HG03520 (cell line): ENCODE measurements around the gene BARD1.
"Not testable (repeated sequence)": the region's sequence is repeated elsewhere in the genome, so short reads cannot be mapped to it uniquely, and the experiment has no call there.

Experiments used
- ATAC-seq: cut with Tn5 transposase; IDR thresholded peaks from one replicate; pipeline ENCODE4 v1.9.1; 2021; ENCODE audit warnings: mild to moderate bottlenecking, moderate library complexity; ENCODE audit not compliant: unreplicated experiment

BARD1 gene

DNA sequence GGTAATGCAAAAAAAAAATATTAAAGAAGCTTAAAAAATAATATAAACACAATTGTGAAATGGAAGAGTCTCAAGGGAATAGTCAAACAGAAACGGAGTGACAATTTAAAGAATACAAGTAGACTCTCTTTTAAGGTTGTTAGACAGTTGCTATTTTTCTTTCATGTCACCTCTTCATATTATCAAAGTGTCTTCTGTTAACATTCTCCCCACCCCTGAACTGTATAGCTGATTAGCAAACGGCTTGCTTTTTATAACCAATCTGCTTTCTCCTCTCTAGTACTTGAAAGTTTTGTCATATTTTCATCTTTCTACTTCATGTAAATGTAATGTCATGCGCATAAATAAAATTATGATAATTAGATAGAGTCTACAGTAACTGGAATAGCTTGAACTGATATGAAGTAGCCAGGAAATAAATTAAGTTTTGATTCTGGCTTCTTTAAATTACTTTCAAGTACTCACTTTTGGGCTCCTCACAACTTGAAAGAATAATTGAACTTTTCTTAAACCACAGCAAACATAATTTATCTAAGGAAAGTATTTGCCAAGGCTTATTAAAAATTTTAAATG lies 37.0 kb downstream of the BARD1 start:
- no peak for ATAC-seq

DNA sequence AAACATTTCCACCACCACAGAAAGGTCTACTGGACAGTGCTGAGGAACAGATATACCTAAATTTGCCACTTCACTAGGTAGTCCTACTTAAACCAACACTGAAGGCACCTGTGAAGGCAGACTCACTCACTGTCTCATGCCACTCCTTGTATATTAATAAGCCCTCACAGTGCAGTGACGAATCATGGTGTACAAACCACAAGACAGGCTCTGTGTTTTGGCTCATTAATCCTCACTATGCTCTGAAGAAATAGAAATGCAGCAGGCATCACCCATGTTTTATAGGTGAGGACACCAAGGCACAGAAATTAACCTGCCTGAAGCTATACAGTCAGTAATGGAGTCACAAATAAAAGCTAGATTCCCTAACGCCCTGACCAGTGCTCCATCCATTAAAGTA lies 44.3 kb downstream of the BARD1 start:
- ATAC-seq = no peak

DNA sequence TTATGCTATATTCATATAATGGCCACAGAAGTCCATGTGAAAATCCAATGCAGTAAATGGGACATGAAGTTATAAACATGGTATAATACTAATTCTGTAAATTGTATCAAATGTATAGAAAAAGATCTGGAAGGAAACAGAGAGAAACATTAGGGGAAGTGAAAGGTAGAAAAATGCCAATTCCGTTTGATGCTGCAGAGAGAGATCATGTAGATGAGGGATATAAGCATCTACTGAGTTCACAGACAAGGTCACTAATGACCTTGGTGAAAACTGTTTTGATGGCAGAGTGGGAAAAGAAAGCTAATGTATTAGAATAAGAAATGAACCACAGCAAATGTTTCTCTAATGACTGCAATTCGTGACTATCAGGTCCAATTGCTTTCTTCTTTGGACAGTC lies 56.0 kb downstream of the BARD1 start:
- ATAC-seq = no peak

GRCh38 chr2:214750529-214750928 lies 59.0 kb downstream of the BARD1 start:
- ATAC-seq = no peak

- ATAC-seq = peak; percentile 37
Measured at GRCh38 chr2:214747992-214748391, 61.5 kb downstream of the BARD1 start.

- ATAC-seq = no peak
Measured at GRCh38 chr2:214742119-214742518, 67.4 kb downstream of the BARD1 start.

DNA sequence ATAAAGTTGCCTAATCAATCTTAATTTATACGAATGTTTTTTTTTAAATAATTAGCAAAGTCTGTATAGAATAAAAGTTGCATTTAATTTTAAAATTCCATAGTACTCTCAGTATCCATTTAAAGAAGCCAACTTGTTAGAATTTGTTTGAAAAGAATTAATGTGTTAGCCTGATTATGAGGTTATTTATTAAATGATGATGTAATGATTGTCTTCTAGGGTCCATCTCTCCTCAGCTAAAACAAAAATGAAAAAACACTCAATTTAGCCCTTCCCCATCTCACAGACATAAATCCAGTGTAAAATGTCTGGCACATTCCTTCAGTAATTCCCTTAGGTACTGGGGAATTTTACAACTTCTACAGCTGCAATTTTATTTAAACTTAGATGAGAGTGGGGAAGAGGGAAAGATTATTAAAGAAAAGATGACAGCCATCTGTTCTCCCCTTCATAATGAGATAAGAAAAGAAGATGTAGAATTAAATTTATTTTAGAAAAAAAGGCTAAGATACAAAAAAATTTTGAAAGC lies 68.6 kb downstream of the BARD1 start:
- no peak for ATAC-seq

- ATAC-seq = peak; percentile 99
Measured at GRCh38 chr2:214737188-214737587, 72.3 kb downstream of the BARD1 start.

DNA sequence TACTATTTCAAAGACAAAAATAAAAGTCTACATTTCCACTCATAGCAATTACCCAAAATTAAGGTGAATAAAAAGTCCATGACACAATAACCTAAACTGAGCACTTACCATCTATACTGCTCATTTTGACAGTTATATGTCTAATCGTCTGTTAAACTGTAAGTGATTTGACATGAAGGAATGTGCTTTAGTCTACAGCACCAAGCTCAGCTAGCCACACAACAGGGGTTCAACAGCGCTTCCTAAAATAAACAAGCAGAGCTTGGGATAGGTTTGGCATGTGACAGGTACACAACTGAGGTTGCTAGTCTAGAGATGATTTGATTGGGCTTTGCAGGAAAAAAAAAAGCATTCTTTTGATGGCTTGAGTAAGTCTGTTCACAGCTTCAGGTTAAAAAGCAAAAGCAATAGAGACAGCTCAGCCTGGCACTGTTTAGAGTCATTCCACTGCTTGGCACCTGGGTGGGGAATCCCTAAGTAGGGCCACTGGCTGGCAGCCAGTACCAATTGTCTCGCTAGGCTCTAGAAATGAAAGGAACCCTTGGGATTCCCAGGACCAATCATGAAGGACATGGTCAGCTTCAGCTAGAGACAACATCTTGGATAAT lies 78.6 kb downstream of the BARD1 start:
- ATAC-seq = no peak

DNA sequence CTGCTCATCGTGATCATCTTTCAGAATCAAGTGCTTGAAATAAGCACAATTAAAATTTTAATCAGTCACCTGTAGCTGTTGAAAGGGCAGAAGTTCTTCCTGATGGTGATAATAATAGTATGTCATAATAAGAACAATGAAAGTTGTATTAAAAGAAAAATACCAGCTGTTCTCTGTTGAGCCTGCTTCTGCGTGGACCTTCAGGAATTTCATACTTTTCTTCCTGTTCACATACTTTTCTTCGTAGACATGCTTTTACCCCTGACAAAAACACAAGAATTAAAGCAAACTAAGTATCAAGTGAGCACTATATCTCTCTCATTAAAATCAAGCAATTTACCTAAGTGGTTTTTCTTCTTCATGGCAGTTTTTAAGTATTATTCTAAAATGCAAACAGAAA lies 79.2 kb downstream of the BARD1 start:
- no peak for ATAC-seq

- ATAC-seq = no peak
Measured at GRCh38 chr2:214724741-214725140, 84.7 kb downstream of the BARD1 start.

DNA sequence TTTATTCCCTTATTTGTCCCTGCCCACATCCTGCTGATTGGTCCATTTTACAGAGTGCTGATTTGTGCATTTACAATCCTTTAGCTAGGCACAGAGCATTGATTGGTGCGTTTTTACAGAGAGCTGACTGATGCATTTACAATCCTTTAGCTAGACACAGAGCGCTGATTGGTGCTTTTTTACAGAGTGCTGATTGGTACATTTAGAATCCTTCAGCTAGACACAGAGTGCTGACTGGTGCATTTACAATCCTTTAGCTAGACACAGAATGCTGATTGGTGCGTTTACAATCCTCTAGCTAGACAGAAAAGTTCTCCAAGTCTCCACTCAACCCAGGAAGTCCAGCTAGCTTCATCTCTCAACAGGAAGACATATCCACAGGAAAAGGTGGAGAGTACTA lies 91.6 kb downstream of the BARD1 start:
- not testable (repeated sequence) for ATAC-seq

DNA sequence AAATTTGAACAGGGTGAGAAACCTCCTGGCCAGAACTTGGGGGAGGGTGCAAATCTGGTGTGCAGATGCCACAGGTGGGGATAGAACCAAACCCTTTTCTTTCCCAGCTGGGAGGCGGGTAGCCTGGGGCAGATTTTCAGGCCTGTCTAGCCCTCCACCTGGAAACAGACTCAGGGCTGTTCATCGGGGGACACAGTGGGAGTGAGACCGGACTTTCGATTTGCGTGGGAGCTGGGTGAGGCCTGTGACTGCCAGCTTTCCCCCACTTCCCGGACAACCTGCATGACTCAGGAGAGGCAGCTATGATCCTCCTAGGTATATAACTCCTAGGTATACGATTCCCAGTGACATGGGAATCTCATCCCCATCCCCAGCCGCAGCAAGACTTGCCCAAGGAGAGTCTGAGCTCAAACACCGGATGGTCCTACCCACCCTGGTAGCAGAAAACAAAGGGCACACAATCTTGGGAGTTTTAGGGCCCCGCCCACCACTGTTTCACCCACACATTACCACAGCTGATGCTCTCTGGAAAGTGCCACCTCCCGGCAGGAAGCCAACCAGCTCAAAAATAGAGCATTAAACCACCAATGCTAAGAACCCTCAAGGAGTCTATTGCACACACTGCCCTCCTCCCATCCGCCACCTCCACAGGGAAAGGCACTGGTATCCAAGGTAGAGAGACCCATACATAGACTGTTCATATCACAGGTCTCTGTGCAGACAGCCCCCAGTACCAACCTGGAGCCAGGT lies 92.5 kb downstream of the BARD1 start:
- no peak for ATAC-seq

- no peak for ATAC-seq
Measured at GRCh38 chr2:214715025-214715424, 94.5 kb downstream of the BARD1 start.

DNA sequence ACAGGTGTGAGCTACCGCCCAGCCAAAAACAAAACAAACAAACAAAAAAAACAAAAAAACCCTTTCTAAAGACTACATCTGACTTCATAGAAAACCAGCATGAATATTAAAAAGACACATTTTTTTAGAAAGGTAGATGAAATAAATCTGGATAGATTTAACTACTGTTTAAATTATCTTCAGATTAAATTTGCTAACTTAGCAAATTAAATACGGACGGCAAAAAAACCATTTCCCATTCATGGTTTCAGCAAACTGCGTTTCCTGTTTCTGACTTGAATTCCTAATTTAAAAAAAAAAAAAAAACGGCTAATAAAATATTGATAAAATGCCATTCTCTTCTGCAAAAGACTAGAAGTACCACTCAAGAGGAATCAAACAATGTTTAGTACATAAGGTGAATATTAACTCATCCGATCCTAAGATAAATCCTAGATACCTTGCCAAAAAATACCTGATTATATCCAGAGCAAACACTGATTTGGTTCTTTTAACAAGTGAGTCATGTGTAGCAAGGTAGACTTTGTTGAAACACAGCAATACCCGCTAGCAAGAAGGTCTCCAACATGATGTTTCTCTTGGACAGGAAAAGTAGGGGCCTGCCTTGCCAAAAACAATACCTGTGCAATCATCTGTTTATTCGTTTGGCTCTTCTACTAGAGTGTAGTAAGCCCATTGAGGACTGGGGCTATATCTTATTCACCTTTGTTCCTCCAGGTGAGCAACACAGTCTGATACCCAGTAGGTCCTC lies 96.2 kb downstream of the BARD1 start:
- no peak for ATAC-seq

- no peak for ATAC-seq
Measured at GRCh38 chr2:214710729-214711128, 98.8 kb downstream of the BARD1 start.

GRCh38 chr2:214706986-214707385 lies 102.5 kb downstream of the BARD1 start:
- ATAC-seq = no peak

DNA sequence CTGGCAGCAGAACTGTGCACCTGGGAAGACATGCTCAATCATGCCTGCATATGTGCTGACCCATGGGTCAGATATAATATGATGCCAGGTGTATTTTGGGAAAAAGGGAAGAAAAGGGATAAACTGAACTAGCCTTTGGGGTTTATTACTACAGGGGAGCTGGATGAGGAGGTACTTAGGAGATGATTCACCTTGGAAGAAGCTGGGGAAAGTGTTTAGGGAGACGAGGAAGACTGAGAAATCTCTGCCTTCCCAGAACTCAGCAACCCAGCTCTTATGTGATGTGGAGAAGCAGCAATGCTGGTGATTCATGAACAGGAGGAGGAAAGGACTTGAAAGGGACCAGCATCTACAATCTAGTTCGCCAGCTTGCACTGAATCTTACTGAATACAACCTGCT lies 110.2 kb downstream of the BARD1 start:
- no peak for ATAC-seq

DNA sequence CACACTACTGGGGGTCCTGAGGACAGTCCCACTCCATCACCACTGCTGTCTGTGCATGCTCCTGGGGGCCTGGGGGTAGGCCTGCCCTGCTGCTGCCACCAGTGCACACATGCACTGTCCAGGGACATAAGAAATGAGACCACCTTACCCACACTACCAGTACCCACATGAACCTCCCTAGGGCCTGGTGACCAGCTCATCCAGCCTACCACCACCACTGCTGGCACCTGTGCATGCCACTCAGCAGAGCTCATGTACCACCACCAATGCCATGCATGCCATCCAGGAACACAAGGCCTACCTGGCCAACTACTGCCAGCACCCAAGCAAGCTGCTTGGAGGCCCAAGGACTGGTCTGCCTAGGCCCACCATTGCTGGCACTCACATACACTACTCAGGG lies 112.8 kb downstream of the BARD1 start:
- ATAC-seq = no peak

DNA sequence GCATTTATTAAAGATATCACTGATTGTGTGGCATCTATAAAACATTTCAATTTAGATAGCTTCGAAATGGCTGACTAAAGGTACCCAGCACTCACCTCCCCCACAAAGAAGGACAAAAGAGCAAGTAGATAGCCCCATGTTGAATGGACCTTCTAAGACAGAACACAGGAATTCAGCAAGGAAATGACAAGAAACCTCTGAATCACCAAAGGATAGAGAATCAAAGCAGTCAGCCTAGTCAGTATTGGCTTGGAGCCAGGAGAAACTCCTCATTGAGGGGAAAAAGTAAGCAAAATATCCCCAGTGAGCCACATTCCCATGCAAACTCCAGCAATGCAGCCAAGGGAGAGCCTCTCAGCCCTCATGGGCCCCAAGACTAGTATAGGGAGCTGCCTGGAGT lies 113.7 kb downstream of the BARD1 start:
- ATAC-seq = no peak

DNA sequence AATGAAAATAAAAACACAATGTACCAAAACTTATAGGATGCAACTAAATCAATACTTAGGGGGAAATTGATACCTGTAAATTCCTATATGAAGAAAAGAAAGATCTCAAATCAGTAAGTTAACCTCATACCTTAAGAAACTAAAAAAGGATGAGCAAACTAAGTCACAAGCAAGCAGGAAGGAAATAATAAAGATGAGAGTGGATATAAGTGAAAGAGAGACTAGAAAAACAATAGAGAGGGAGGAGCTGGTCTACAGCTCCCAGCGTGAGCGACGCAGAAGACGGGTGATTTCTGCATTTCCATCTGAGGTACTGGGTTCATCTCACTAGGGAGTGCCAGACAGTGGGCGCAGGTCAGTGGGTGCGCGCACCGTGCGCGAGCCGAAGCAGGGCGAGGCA lies 125.9 kb downstream of the BARD1 start:
- ATAC-seq = peak; percentile 67
